HG03064 (cell line): Measurements from ENCODE around the gene PPP1R3A.
"Not testable (repeated sequence)": the region's sequence is repeated elsewhere in the genome, so short reads cannot be mapped to it uniquely, and the experiment has no call there.

ENCODE experiments used
- ATAC-seq: cut with Tn5 transposase; IDR thresholded peaks from one replicate; pipeline ENCODE4 v1.9.1; 2021; ENCODE audit warnings: low read depth; ENCODE audit not compliant: unreplicated experiment

The PPP1R3A gene

GRCh38 chr7:113918946-113919345, at the start of gene PPP1R3A:
Gene PPP1R3A, minus strand, starts transcription at chr7:113919009. Its CDS starts 13 bp downstream, at chr7:113918996.
- ATAC-seq: no peak

GRCh38 chr7:113963356-113963755, 44.5 kb upstream of the PPP1R3A start:
- ATAC-seq: no peak

- ATAC-seq: no peak
Measured at GRCh38 chr7:113959910-113960309, 41.1 kb upstream of the PPP1R3A start.

- no peak for ATAC-seq
Measured at GRCh38 chr7:113955157-113955556, 36.3 kb upstream of the PPP1R3A start.

- no peak for ATAC-seq
Measured at GRCh38 chr7:113953553-113953952, 34.7 kb upstream of the PPP1R3A start.

GRCh38 chr7:113945018-113945938, 26.5 kb upstream of the PPP1R3A start:
- ATAC-seq: no peak

- no peak for ATAC-seq
Measured at GRCh38 chr7:113936982-113937381, 18.2 kb upstream of the PPP1R3A start.

GRCh38 chr7:113936535-113936934, 17.7 kb upstream of the PPP1R3A start:
- ATAC-seq: no peak

GRCh38 chr7:113929389-113929788, 10.6 kb upstream of the PPP1R3A start:
- ATAC-seq: not testable (repeated sequence)

GRCh38 chr7:113928112-113928511, 9.3 kb upstream of the PPP1R3A start:
- no peak for ATAC-seq

GRCh38 chr7:113922049-113922448, 3.2 kb upstream of the PPP1R3A start:
- no peak for ATAC-seq

GRCh38 chr7:113921363-113921762, 2.6 kb upstream of the PPP1R3A start:
- ATAC-seq: no peak

GRCh38 chr7:113917840-113918239, 969 bp downstream of the PPP1R3A start:
- ATAC-seq: no peak

- no peak for ATAC-seq
Measured at GRCh38 chr7:113915956-113916355, 2.9 kb downstream of the PPP1R3A start.

- ATAC-seq: no peak
Measured at GRCh38 chr7:113912876-113913275, 5.9 kb downstream of the PPP1R3A start.

GRCh38 chr7:113907617-113908016, 11.2 kb downstream of the PPP1R3A start:
- no peak for ATAC-seq

- no peak for ATAC-seq
Measured at GRCh38 chr7:113904521-113904920, 14.3 kb downstream of the PPP1R3A start.

GRCh38 chr7:113892818-113893217, 26.0 kb downstream of the PPP1R3A start:
- no peak for ATAC-seq

- ATAC-seq: no peak
Measured at GRCh38 chr7:113891828-113892227, 27.0 kb downstream of the PPP1R3A start.

GRCh38 chr7:113891031-113891350, 27.8 kb downstream of the PPP1R3A start:
- no peak for ATAC-seq

GRCh38 chr7:113890331-113891030, 28.3 kb downstream of the PPP1R3A start:
- no peak for ATAC-seq

GRCh38 chr7:113883096-113883495, 35.7 kb downstream of the PPP1R3A start:
- no peak for ATAC-seq
